Right lobe of liver (tissue), 6 donors: ENCODE data around the gene PRDM13. TPM values are rescaled to one million over a fixed set of nuclear protein-coding genes. Genes with fewer than 3 reads are reported as not detected.
A peak's percentile ranks its signal among the peaks of the same experiment; 100 is the strongest.
"Not testable (repeated sequence)": the region's sequence is repeated elsewhere in the genome, so short reads cannot be mapped to it uniquely, and the experiment has no call there.

ENCODE experiments used
- ATAC-seq, 4 donors: fragments of 200-7000 bp; cut with Tn5 transposase; one replicate each; pipeline ENCODE4 v1.9.1; 2020; ENCODE audit warnings: mild to moderate bottlenecking in 4 of 4, moderate library complexity in 4 of 4
- DNase-seq, 3 donors: peaks; one replicate each; pipeline ENCODE4 v3.0.0-alpha.2; 2020
- H3K27ac ChIP-seq, 3 donors: fragments of 200-600 bp; one replicate each; pipeline ENCODE4 v1.8.0; 2022
- H3K27me3 ChIP-seq, 2 donors: fragments of 200-600 bp; one replicate each; pipeline ENCODE4 v1.8.0; 2022
- H3K36me3 ChIP-seq, 4 donors: fragments of 200-600 bp; sonication (generic) in 1 of 4; one replicate each; pipeline versions ENCODE4 v1.5.1 to v1.8.0; 2017 to 2022; ENCODE audit warnings: control low read depth in 1 of 4
- H3K4me1 ChIP-seq, 4 donors: fragments of 200-600 bp; sonication (generic) in 1 of 4; one replicate each; pipeline versions ENCODE4 v1.5.1 to v1.8.0; 2017 to 2022; ENCODE audit warnings: control low read depth in 1 of 4
- H3K4me3 ChIP-seq, 3 donors: fragments of 200-600 bp; one replicate each; pipeline ENCODE4 v1.8.0; 2022
- H3K9me3 ChIP-seq, 4 donors: fragments of 200-600 bp; sonication (generic) in 1 of 4; one replicate each; pipeline versions ENCODE4 v1.5.1 to v1.8.0; 2017 to 2022; ENCODE audit warnings: control low read depth in 1 of 4
- CTCF ChIP-seq, 4 donors: fragments of 200-600 bp in 3 of 4; fragments of 450-650 bp in 1 of 4; IDR thresholded peaks; one replicate each; pipeline versions ENCODE4 v1.5.1 to v1.8.0; 2016 to 2022; ENCODE audit warnings: antibody characterized with exemption in 4 of 4, mild to moderate bottlenecking in 2 of 4
- POLR2A ChIP-seq: fragments of 450-650 bp; IDR thresholded peaks from one replicate; pipeline ENCODE4 v1.6.1; 2017; ENCODE audit warnings: antibody characterized with exemption, mild to moderate bottlenecking
- WGBS: methylation state at CpG from one replicate; pipeline ENCODE4 v1.1.6; 2018; ENCODE audit warnings: low coverage, low lambda C conversion rate; ENCODE audit not compliant: insufficient coverage; ENCODE audit errors: missing lambda C conversion rate; 5-methylcytosine and 5-hydroxymethylcytosine counted together
- intact Hi-C, 2 donors: fragments of 100-400 bp; cut with DNase I; formaldehyde crosslinking; loops; one replicate each; pipeline versions ENCODE4 v1.11.2 to v1.14.1; 2022
- total RNA-seq, 6 experiments: library from RNA; depleted of rRNA in 2 of 6; stranded (reverse); fragments of >200 nt in 2 of 6; fragmentation: NEBNext Ultra II Directional in 3 of 6; extraction: Animal tissue kit (Norgen Biotek cat#: 25700) in 3 of 6; gene quantifications; one replicate each; pipeline versions ENCODE4 v1.1.0 to v1.2.4, GENCODE V29; 2016 to 2023
- donor health status: DM: no; HTN: yes; CAD: no.
- donor health status: DM: no; HTN: no; CAD: no.
- donor health status: DM: no; HTN: no; CAD: no.
- donor health status: DM: no; HTN: yes; CAD: no.
- donor health status: DM: no; HTN: yes; CAD: no.

The PRDM13 gene
- total RNA-seq, 6 experiments from 2014 or later = not detected

GRCh38 chr6:99590728-99591672 lies 15.6 kb upstream of the PRDM13 start:
- intact Hi-C loops = no loop called here
- no peaks in the 10 kb centered on the region for H3K9me3 ChIP-seq
- TF ChIP-seq POLR2A = no peak
- TF ChIP-seq CTCF (IDR thresholded peaks at IDR 0.05) = no peak
- no peaks in the 10 kb centered on the region for H3K36me3 ChIP-seq
- ATAC-seq (peak in 2 of 4 donors; percentile 18 to 28), DNase-seq (no peak)
- peaks cover 0 to 12% (median 0%) of the 10 kb centered on the region in 4 donors for H3K4me1 ChIP-seq
- no peak overlapping the region for H3K4me3 ChIP-seq
- H3K27ac ChIP-seq = no peak overlapping the region
- peaks cover 0 to 16% of the 10 kb centered on the region in 2 donors for H3K27me3 ChIP-seq
- WGBS = 8% methylated on average over 21 of the region's 63 CpGs

- H3K4me3 ChIP-seq = no peak overlapping the region
- intact Hi-C loops = no loop called here
- H3K9me3 ChIP-seq = no peaks in the 10 kb centered on the region
- peaks cover 0 to 12% (median 0%) of the 10 kb centered on the region in 4 donors for H3K4me1 ChIP-seq
- DNase-seq = no peak
- peaks cover 0 to 16% of the 10 kb centered on the region in 2 donors for H3K27me3 ChIP-seq
- H3K27ac ChIP-seq = no peak overlapping the region
- TF ChIP-seq CTCF (IDR thresholded peaks at IDR 0.05) = no peak
- no peak for TF ChIP-seq POLR2A
- no peaks in the 10 kb centered on the region for H3K36me3 ChIP-seq
- 19% methylated on average over 6 of the region's 6 CpGs for WGBS
- no peak for ATAC-seq
Measured at GRCh38 chr6:99591673-99592364, 14.8 kb upstream of the PRDM13 start.

- Histone ChIP-seq H3K27me3 (peaks cover 0 to 16% of the 10 kb centered on the region in 2 donors), H3K36me3 (no peaks in the 10 kb centered on the region), H3K4me3 (no peak overlapping the region), H3K9me3 (no peaks in the 10 kb centered on the region), H3K27ac (no peak overlapping the region), H3K4me1 (peaks cover 0 to 12% (median 0%) of the 10 kb centered on the region in 4 donors)
- no peak for TF ChIP-seq POLR2A
- no peak for TF ChIP-seq CTCF (IDR thresholded peaks at IDR 0.05)
- intact Hi-C loops = no loop called here
- ATAC-seq = peak in 1 of 4 donors; percentile 14
- WGBS = 14% methylated on average over 1 of the region's 1 CpG
- DNase-seq = no peak
Measured at GRCh38 chr6:99592900-99593299, 13.7 kb upstream of the PRDM13 start.

GRCh38 chr6:99594696-99595095 lies 11.9 kb upstream of the PRDM13 start:
- DNase-seq, H3K4me3 ChIP-seq, H3K9me3 ChIP-seq, H3K27ac ChIP-seq, ATAC-seq, intact Hi-C loops, H3K36me3 ChIP-seq, H3K4me1 ChIP-seq: not testable (repeated sequence)
- 60% methylated on average over 8 of the region's 8 CpGs for WGBS
- H3K27me3 ChIP-seq = peaks cover 0 to 13% of the 10 kb centered on the region in 2 donors
